Measurements from ENCODE around the gene ATRX. TPM values are rescaled to one million over a fixed set of nuclear protein-coding genes. Genes with fewer than 3 reads are reported as not detected.

The ATRX gene
- total and polyA plus RNA-seq, 2 donors (not counting 3 experiments of a cell fraction or from before 2014, with no cell fraction given): 23.5 to 101 TPM

DNA sequence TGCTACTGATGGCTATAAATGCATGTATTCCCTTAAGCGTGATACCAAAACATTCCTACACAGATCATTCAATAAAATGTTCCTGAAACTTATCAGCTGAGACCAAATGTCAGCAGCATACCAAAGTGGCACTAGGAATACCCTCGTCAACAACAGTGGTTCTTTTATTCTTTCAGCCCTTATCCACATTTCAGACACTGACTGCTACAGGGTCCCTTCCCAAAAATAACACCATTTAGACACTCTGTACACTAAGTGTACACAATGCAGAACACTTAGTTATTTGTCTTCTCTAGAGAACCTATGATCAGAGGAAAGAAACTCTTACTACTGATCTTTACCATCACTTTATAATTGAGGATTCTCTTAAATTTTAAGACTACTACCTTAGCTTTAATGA, 94.1 kb downstream of the ATRX start:
- Histone ChIP-seq H3K4me3 (replicated peaks in 1 of 3; ENCODE audit: insufficient read depth in 1 of 3, low read depth in 1 of 3, low read length in 3 of 3) (no peak overlapping the region), H3K4me2 (ENCODE audit: insufficient read depth, low read length) (no peak overlapping the region), H2AFZ (ENCODE audit: low read depth, low read length) (no peak overlapping the region), H3K27me3 (ENCODE audit: control insufficient read depth in 2 of 2, insufficient read depth in 2 of 2, low read length in 2 of 2) (no peaks in the 10 kb centered on the region), H3K79me2 (ENCODE audit: control insufficient read depth, insufficient read depth, low read length) (no peaks in the 10 kb centered on the region), H3K9ac (replicated peaks; ENCODE audit: extremely low read depth, insufficient read depth, low read length) (no peak overlapping the region), H3K36me3 (ENCODE audit: control insufficient read depth in 2 of 2, extremely low read depth in 1 of 2, insufficient read depth in 2 of 2, low read length in 2 of 2) (no peaks in the 10 kb centered on the region), H3K4me1 (ENCODE audit: control insufficient read depth, extremely low read depth, insufficient read depth, low read length) (no peaks in the 10 kb centered on the region), H3K9me3 (replicated peaks; ENCODE audit: control insufficient read depth, insufficient read depth, low read length) (no peaks in the 10 kb centered on the region), H4K20me1 (replicated peaks; ENCODE audit: control insufficient read depth, extremely low read depth, insufficient read depth, low read length) (no peaks in the 10 kb centered on the region), H3K27ac (ENCODE audit: insufficient read depth, low read depth, low read length) (no peak overlapping the region), H3K9me1 (replicated peaks; ENCODE audit: control insufficient read depth, extremely low read depth, insufficient read depth, low read length) (no peaks in the 10 kb centered on the region)
- BruUV-seq (replicated peaks): no TSS peak
- DNase-seq (ENCODE audit: low read depth, low spot score): no peak
- TF ChIP-seq JUN (IDR thresholded peaks at IDR 0.05; ENCODE audit: borderline replicate concordance, insufficient read depth, insufficient read length, low read depth): no peak
- no peak for TF ChIP-seq EZH2 (IDR thresholded peaks at IDR 0.05; ENCODE audit: borderline replicate concordance, low read depth, low read length, severe bottlenecking)
- no peak for TF ChIP-seq MYC (IDR thresholded peaks at IDR 0.05; ENCODE audit: low read depth, low read length)
- TF ChIP-seq CTCF (IDR thresholded peaks at IDR 0.05; ENCODE audit: extremely low read depth in 1 of 2, insufficient read depth in 1 of 2, low read depth in 1 of 2, low read length in 2 of 2): no peak
- TF ChIP-seq, protein P1, sequence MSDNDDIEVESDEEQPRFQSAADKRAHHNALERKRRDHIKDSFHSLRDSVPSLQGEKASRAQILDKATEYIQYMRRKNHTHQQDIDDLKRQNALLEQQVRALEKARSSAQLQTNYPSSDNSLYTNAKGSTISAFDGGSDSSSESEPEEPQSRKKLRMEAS (IDR thresholded peaks at IDR 0.05; ENCODE audit: insufficient read depth, insufficient read length): no peak
- no peak for TF ChIP-seq POLR2AphosphoS5 (IDR thresholded peaks at IDR 0.05; ENCODE audit: insufficient read depth, low read depth, low read length)
- TF ChIP-seq POLR2A (IDR thresholded peaks at IDR 0.05; ENCODE audit: low read depth, low read length): no peak
- TF ChIP-seq GATA2 (IDR thresholded peaks at IDR 0.05; ENCODE audit: insufficient read depth, insufficient read length, low read depth, low read length): no peak
- no peak for TF ChIP-seq FOS (IDR thresholded peaks at IDR 0.05; ENCODE audit: borderline replicate concordance, insufficient read depth, low read length)
- CTCF ChIA-PET: interaction anchor here (1.6 kb wide), 1 partner anchor 12 kb away, joined by 4 read pairs; no protein-coding TSS in a partner anchor
- POLR2A ChIA-PET: no interaction called here
- dilution Hi-C loops (cut with MboI; ENCODE audit: extremely low pct_ligation_motif_present, low sequenced_read_pairs) (no loop called here), intact Hi-C loops (cut with micrococcal nuclease) (no loop called here)
- no peak for FAIRE-seq
